Measurements from ENCODE around the gene STON2. TPM values are rescaled to one million over a fixed set of nuclear protein-coding genes. Genes with fewer than 3 reads are reported as not detected.

The STON2 gene
- total RNA-seq, 4 donors from 2014 or later = 69.8 to 202 (median 97.0) TPM

DNA sequence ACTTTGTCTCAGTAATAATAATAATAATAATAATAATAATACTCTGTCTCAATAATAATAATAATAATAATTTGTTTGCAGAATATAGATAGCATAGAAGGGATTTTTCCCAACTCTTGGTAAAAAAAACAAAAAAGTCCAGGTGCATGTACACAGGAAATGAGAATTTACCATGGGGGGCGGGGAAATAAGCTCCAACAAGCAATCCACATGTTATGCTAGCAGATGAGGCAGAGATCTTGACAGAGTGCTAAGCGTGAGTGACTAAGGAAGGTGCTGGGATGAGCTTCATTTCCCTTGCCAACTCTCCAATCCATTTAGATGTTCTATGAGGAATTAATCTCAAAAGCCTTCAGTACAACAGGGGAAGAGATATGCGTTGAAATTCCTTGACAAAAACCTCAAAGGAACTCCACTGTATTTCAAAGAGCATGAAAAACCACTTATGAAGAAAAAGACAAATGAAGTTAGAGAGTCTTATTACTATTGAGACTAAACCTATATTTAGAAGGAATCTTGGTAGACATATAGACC is 134.4 kb downstream of the STON2 start:
- TF ChIP-seq POLR2A (IDR thresholded peaks at IDR 0.05) (no peak), CTCF (IDR thresholded peaks at IDR 0.05) (no peak)
- H3K4me1 ChIP-seq = peaks cover 6 to 8% of the 10 kb centered on the region in 2 donors
- WGBS, 2 donors = 83 to 85% methylated on average over 3 of the region's 3 CpGs
- no peak for DNase-seq
- H3K36me3 ChIP-seq = no peaks in the 10 kb centered on the region
- intact Hi-C loops (cut with DNase I) = loop anchor here (5.0 kb wide), 1 partner anchor 187 kb away; no protein-coding TSS in a partner anchor
- no peaks in the 10 kb centered on the region for H3K9me3 ChIP-seq
- H3K27ac ChIP-seq = no peak overlapping the region
- no peak overlapping the region for H3K4me3 ChIP-seq (replicated peaks in 1 of 3)
- H3K27me3 ChIP-seq = no peaks in the 10 kb centered on the region

DNA sequence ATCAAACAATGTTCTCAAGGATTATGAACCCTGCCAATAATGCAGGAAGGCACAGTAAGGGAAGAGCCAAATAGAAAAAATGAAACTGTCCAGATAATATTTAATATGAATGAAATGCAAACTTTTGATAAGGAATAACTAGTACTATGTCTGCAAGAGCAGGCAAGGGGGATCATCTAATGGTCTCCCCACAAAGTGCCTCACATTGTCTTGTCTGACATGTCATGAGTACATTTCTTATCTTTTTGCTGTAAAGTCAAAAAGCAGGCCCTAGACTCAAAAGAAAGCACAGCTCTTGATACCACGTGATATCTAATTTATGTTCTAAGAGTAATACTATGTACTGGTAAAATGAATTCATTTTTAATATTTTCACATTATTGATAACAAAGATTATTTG is 135.5 kb downstream of the STON2 start:
- Histone ChIP-seq H3K4me1 (peaks cover 2 to 4% of the 10 kb centered on the region in 2 donors), H3K9me3 (no peaks in the 10 kb centered on the region), H3K27me3 (no peaks in the 10 kb centered on the region), H3K27ac (no peak overlapping the region), H3K4me3 (replicated peaks in 1 of 3) (no peak overlapping the region), H3K36me3 (no peaks in the 10 kb centered on the region)
- 79 to 91% methylated on average over 1 of the region's 1 CpG for WGBS, 2 donors
- TF ChIP-seq CTCF (IDR thresholded peaks at IDR 0.05) (no peak), POLR2A (IDR thresholded peaks at IDR 0.05) (no peak)
- intact Hi-C loops (cut with DNase I) = loop anchor here (5.0 kb wide), 1 partner anchor 188 kb away; no protein-coding TSS in a partner anchor
- DNase-seq = no peak

DNA sequence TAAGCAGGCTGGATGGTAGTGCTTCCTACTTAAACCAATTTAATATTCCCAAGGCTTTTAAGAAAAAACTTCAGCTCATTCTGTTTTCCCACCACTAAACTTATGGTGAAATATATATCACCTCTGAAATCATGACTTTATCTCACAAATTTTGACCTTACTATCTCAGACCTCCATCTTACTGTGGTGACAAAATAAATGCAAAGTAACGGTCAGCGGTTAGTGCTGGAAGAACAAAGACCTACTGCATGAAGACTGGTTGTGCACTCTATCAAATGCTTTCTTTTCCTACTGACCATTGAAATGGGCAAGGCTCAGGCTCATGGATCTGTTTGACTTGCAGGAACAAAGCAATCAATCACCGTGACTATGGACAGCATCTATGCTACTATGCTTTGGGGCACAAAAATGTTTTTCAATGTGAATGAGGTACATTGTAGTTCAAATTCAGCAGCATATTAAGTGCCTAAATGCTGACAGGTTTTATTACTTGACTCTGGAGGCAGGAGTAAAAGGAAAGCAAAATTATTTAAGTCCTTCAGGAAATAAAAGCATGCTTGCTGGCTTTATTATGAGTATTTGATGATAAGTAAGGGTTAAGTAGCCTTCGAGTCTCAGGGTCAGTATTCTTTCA is 136.2 kb downstream of the STON2 start:
- TF ChIP-seq POLR2A (IDR thresholded peaks at IDR 0.05) (no peak), CTCF (IDR thresholded peaks at IDR 0.05) (no peak)
- Histone ChIP-seq H3K27me3 (no peaks in the 10 kb centered on the region), H3K27ac (no peak overlapping the region), H3K9me3 (no peaks in the 10 kb centered on the region), H3K4me3 (replicated peaks in 1 of 3) (no peak overlapping the region), H3K36me3 (no peaks in the 10 kb centered on the region), H3K4me1 (no peaks in the 10 kb centered on the region)
- WGBS, 2 donors = 85 to 91% methylated on average over 4 of the region's 4 CpGs
- intact Hi-C loops (cut with DNase I) = no loop called here
- no peak for DNase-seq

DNA sequence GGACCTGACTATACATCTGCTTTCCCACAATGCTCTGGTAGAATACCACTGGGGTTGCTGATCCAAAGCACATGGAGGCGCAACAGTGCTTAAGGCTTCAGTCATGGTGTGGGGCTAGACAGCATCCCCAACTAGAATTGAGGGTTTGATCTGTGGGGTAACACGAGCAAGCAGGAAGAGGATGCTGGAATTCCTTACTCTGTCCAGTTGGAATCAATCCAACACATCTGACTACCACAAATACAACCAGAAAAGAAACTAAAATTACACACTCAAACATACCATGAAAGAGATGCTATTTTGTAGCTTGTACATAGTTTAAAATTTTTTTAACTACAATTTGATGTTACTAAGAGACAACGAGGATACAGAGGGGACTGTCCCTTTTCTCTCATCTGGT is 138.9 kb downstream of the STON2 start:
- no peak for TF ChIP-seq POLR2A (IDR thresholded peaks at IDR 0.05)
- Histone ChIP-seq H3K9me3 (no peaks in the 10 kb centered on the region), H3K27me3 (no peaks in the 10 kb centered on the region), H3K36me3 (no peaks in the 10 kb centered on the region), H3K4me1 (no peaks in the 10 kb centered on the region), H3K27ac (no peak overlapping the region), H3K4me3 (replicated peaks in 1 of 3) (no peak overlapping the region)
- WGBS, 2 donors = 66 to 85% methylated on average over 3 of the region's 3 CpGs
- no peak for DNase-seq
- intact Hi-C loops (cut with DNase I) = no loop called here

GRCh38 chr14:81260732-81261131 is 139.4 kb downstream of the STON2 start:
- Histone ChIP-seq H3K27ac (no peak overlapping the region), H3K4me3 (replicated peaks in 1 of 3) (no peak overlapping the region), H3K9me3 (no peaks in the 10 kb centered on the region), H3K36me3 (no peaks in the 10 kb centered on the region), H3K4me1 (no peaks in the 10 kb centered on the region), H3K27me3 (no peaks in the 10 kb centered on the region)
- no peak for DNase-seq
- TF ChIP-seq POLR2A (IDR thresholded peaks at IDR 0.05) (no peak), CTCF (IDR thresholded peaks at IDR 0.05) (no peak)
- 92 to 93% methylated on average over 3 of the region's 3 CpGs for WGBS, 2 donors
- intact Hi-C loops (cut with DNase I) = no loop called here
